OCI-LY3 (cell line): ENCODE data around the gene SYTL3.

Experiments used
- H2AFZ ChIP-seq: fragments of 200-600, 300-600 bp; shearing (Covaris generic); 2 replicates; pipeline ENCODE4 v1.6.0; 2014; ENCODE audit warnings: antibody characterized with exemption, low read depth, low read length
- H3K27ac ChIP-seq: fragments of 200-600, 300-600 bp; sonication (generic); 2 replicates; pipeline ENCODE4 v1.5.1; 2014; ENCODE audit warnings: mild to moderate bottlenecking, low read length, moderate library complexity, mixed read lengths
- H3K27me3 ChIP-seq: fragments of 200-600, 300-600 bp; sonication (generic); 2 replicates; pipeline ENCODE4 v1.6.1; 2014; ENCODE audit warnings: low read depth, low read length, mixed read lengths
- H3K36me3 ChIP-seq: fragments of 200-600, 300-600 bp; sonication (generic); replicated peaks from 2 replicates; pipeline ENCODE3; 2014; ENCODE audit warnings: low read depth, low read length, mixed read lengths
- H3K4me1 ChIP-seq: fragments of 300-600, 200-600 bp; sonication (generic); 2 replicates; pipeline ENCODE4 v1.6.1; 2014; ENCODE audit warnings: low read length, mixed read lengths
- H3K4me2 ChIP-seq: fragments of 200-600, 300-600 bp; sonication (generic); 2 replicates; pipeline ENCODE4 v1.6.1; 2014; ENCODE audit warnings: low read length, mixed read lengths
- H3K4me3 ChIP-seq: fragments of 300-600, 200-600 bp; sonication (generic); 2 replicates; pipeline ENCODE4 v1.5.1; 2014; ENCODE audit warnings: antibody characterized with exemption, mild to moderate bottlenecking, low read length, moderate library complexity
- H3K79me2 ChIP-seq: fragments of 300-600, 200-600 bp; shearing (Covaris generic); 2 replicates; pipeline ENCODE4 v1.6.1; 2014; ENCODE audit warnings: mild to moderate bottlenecking, low read length, mixed read lengths
- H3K9ac ChIP-seq: fragments of 300-600, 200-600 bp; shearing (Covaris generic); 2 replicates; pipeline ENCODE4 v1.6.0; 2014; ENCODE audit warnings: mild to moderate bottlenecking, low read length, moderate library complexity
- H3K9me3 ChIP-seq: fragments of 200-600, 300-600 bp; shearing (Covaris generic); 2 replicates; pipeline ENCODE4 v1.6.1; 2014; ENCODE audit warnings: low read length, mixed read lengths; ENCODE audit not compliant: insufficient read depth
- H4K20me1 ChIP-seq: fragments of 200-600, 300-600 bp; sonication (generic); 2 replicates; pipeline ENCODE4 v1.6.1; 2016; ENCODE audit warnings: low read length, mixed read lengths; ENCODE audit not compliant: insufficient read depth
- CTCF ChIP-seq: fragments of 200-600, 300-600 bp; sonication (generic); IDR thresholded peaks from 2 replicates; pipeline ENCODE4 v1.5.1; 2014; ENCODE audit warnings: antibody characterized with exemption, low read length, low read depth
- EZH2phosphoT487 ChIP-seq: fragments of 200-600 bp; shearing (Covaris generic); IDR thresholded peaks from 2 replicates; pipeline ENCODE4 v1.6.1; 2018; ENCODE audit warnings: antibody characterized with exemption, mixed run types, low read depth

Gene SYTL3

GRCh38 chr6:158795516-158795915, 145.7 kb downstream of the SYTL3 start:
- Histone ChIP-seq H3K4me1 (peaks cover 56% of the 10 kb centered on the region), H3K79me2 (peaks cover 99% of the 10 kb centered on the region), H3K27me3 (no peaks in the 10 kb centered on the region), H2AFZ (no peak overlapping the region), H3K4me3 (no peak overlapping the region), H3K9ac (no peak overlapping the region), H3K27ac (no peak overlapping the region), H3K4me2 (no peak overlapping the region), H4K20me1 (peaks cover 97% of the 10 kb centered on the region), H3K36me3 (peaks cover 5% of the 10 kb centered on the region), H3K9me3 (no peaks in the 10 kb centered on the region)
- TF ChIP-seq CTCF (no peak), EZH2phosphoT487 (no peak)

GRCh38 chr6:158796353-158796752, 146.5 kb downstream of the SYTL3 start:
- Histone ChIP-seq H2AFZ (no peak overlapping the region), H3K4me2 (no peak overlapping the region), H3K36me3 (peaks cover 5% of the 10 kb centered on the region), H3K9ac (no peak overlapping the region), H3K27me3 (no peaks in the 10 kb centered on the region), H3K4me3 (no peak overlapping the region), H3K79me2 (peaks cover 99% of the 10 kb centered on the region), H3K4me1 (peaks cover 55% of the 10 kb centered on the region), H3K9me3 (no peaks in the 10 kb centered on the region), H3K27ac (no peak overlapping the region), H4K20me1 (peaks cover 97% of the 10 kb centered on the region)
- TF ChIP-seq EZH2phosphoT487, result no peak
- TF ChIP-seq CTCF, result no peak

GRCh38 chr6:158797331-158798310, 147.8 kb downstream of the SYTL3 start:
- H3K27me3 ChIP-seq, result no peaks in the 10 kb centered on the region
- TF ChIP-seq EZH2phosphoT487 (no peak), CTCF (no peak)
- H3K4me3 ChIP-seq, result no peak overlapping the region
- H3K9ac ChIP-seq, result no peak overlapping the region
- H3K27ac ChIP-seq, result no peak overlapping the region
- peaks cover 96% of the 10 kb centered on the region for H4K20me1 ChIP-seq
- peaks cover 44% of the 10 kb centered on the region for H3K4me1 ChIP-seq
- peaks cover 5% of the 10 kb centered on the region for H3K36me3 ChIP-seq
- H2AFZ ChIP-seq, result no peak overlapping the region
- H3K9me3 ChIP-seq, result no peaks in the 10 kb centered on the region
- no peak overlapping the region for H3K4me2 ChIP-seq
- H3K79me2 ChIP-seq, result peaks cover 99% of the 10 kb centered on the region

DNA sequence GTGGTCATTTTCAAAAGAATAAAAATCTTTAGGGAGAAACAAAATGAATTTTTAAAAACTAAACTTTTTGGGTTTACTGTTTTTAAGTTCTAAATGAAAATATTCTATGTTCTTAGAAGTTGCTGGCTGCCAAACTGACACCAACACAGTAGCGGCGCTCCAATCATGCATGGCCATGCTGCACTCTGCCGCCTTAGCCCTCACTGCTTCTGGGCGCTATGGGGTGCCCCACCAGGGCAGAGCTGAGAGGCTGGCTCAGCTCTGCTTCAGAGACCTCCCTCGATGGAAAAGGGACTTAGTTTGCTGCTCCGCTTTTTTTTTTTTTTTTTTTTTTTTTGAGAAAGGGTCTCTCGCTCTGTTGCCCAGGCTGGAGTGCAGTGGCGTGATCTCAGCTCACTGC, 148.5 kb downstream of the SYTL3 start:
- Histone ChIP-seq H3K9ac (no peak overlapping the region), H3K27me3 (no peaks in the 10 kb centered on the region), H3K36me3 (peaks cover 5% of the 10 kb centered on the region), H3K79me2 (peaks cover 99% of the 10 kb centered on the region), H2AFZ (no peak overlapping the region), H3K9me3 (no peaks in the 10 kb centered on the region), H3K27ac (no peak overlapping the region), H3K4me3 (no peak overlapping the region), H3K4me2 (no peak overlapping the region), H3K4me1 (peaks cover 37% of the 10 kb centered on the region), H4K20me1 (peaks cover 96% of the 10 kb centered on the region)
- TF ChIP-seq CTCF (no peak), EZH2phosphoT487 (no peak)
